ENCODE data around the gene INTS2.

INTS2 gene

GRCh38 chr17:61966191-61966590, 38.4 kb upstream of the INTS2 start:
- Histone ChIP-seq H3K27me3 (no peaks in the 10 kb centered on the region), H3K4me3 (ENCODE audit: low read depth, low read length) (no peak overlapping the region), H3K9me3 (no peaks in the 10 kb centered on the region), H3K4me1 (peaks cover 6% of the 10 kb centered on the region; the same call in 1 of the 2 replicates), H3K36me3 (peaks cover 80% of the 10 kb centered on the region)
- TF ChIP-seq CTCF (IDR thresholded peaks at IDR 0.05; ENCODE audit: low read depth, low read length): no peak
- DNase-seq: no peak

- no peak for TF ChIP-seq CTCF (IDR thresholded peaks at IDR 0.05; ENCODE audit: low read depth, low read length)
- no peaks in the 10 kb centered on the region for H3K27me3 ChIP-seq
These were observed 27.8 kb upstream of the INTS2 start for GRCh38 chr17:61955619-61956018.

GRCh38 chr17:61947367-61948078, 19.7 kb upstream of the INTS2 start:
- DNase-seq: no peak
- no peak for TF ChIP-seq CTCF (IDR thresholded peaks at IDR 0.05; ENCODE audit: low read depth, low read length)
- Histone ChIP-seq H3K9me3 (no peaks in the 10 kb centered on the region), H3K27me3 (no peaks in the 10 kb centered on the region), H3K4me1 (no peaks in the 10 kb centered on the region), H3K36me3 (peaks cover 67% of the 10 kb centered on the region), H3K4me3 (ENCODE audit: low read depth, low read length) (no peak overlapping the region)

More at GRCh38 chr17:61955619-61956018, 27.8 kb upstream of the INTS2 start:
- no peaks in the 10 kb centered on the region for H3K9me3 ChIP-seq
- no peak for DNase-seq
- H3K4me3 ChIP-seq (ENCODE audit: low read depth, low read length): no peak overlapping the region
- H3K36me3 ChIP-seq: peaks cover 77% of the 10 kb centered on the region
- H3K4me1 ChIP-seq: no peaks in the 10 kb centered on the region

- TF ChIP-seq CTCF (IDR thresholded peaks at IDR 0.05; ENCODE audit: low read depth, low read length): no peak
These were observed 18.6 kb upstream of the INTS2 start for GRCh38 chr17:61946359-61946758.

GRCh38 chr17:61943117-61943516, 15.3 kb upstream of the INTS2 start:
- H3K36me3 ChIP-seq: peaks cover 29% of the 10 kb centered on the region
- no peak overlapping the region for H3K4me3 ChIP-seq (ENCODE audit: low read depth, low read length)
- H3K4me1 ChIP-seq: no peaks in the 10 kb centered on the region
- DNase-seq: no peak
- H3K27me3 ChIP-seq: no peaks in the 10 kb centered on the region
- no peak for TF ChIP-seq CTCF (IDR thresholded peaks at IDR 0.05; ENCODE audit: low read depth, low read length)
- H3K9me3 ChIP-seq: no peaks in the 10 kb centered on the region

More at GRCh38 chr17:61946359-61946758, 18.6 kb upstream of the INTS2 start:
- H3K27me3 ChIP-seq: no peaks in the 10 kb centered on the region
- H3K36me3 ChIP-seq: peaks cover 57% of the 10 kb centered on the region
- no peaks in the 10 kb centered on the region for H3K9me3 ChIP-seq
- H3K4me3 ChIP-seq (ENCODE audit: low read depth, low read length): no peak overlapping the region
- DNase-seq: no peak
- no peaks in the 10 kb centered on the region for H3K4me1 ChIP-seq

- H3K27me3 ChIP-seq: no peaks in the 10 kb centered on the region
- no peak for TF ChIP-seq CTCF (IDR thresholded peaks at IDR 0.05; ENCODE audit: low read depth, low read length)
- H3K4me1 ChIP-seq: no peaks in the 10 kb centered on the region
- DNase-seq: no peak
- peaks cover 23% of the 10 kb centered on the region for H3K36me3 ChIP-seq
- no peaks in the 10 kb centered on the region for H3K9me3 ChIP-seq
- H3K4me3 ChIP-seq (ENCODE audit: low read depth, low read length): no peak overlapping the region
These were observed 14.3 kb upstream of the INTS2 start for GRCh38 chr17:61942085-61942484.
